ENCODE measurements around the gene PITPNM3. TPM values are rescaled to one million over a fixed set of nuclear protein-coding genes. Genes with fewer than 3 reads are reported as not detected.

Gene PITPNM3
- total RNA-seq, 1 donor from 2014 or later, result 2.8 TPM

- no peak overlapping the region for H3K27ac Mint-ChIP-seq
- H3K4me3 Mint-ChIP-seq (ENCODE audit: low read depth), result no peak overlapping the region
- no peak for TF ChIP-seq CTCF (IDR thresholded peaks at IDR 0.05; ENCODE audit: unreplicated experiment)
- H3K27me3 Mint-ChIP-seq, result peaks cover 39% of the 10 kb centered on the region
- no peaks in the 10 kb centered on the region for H3K36me3 Mint-ChIP-seq (ENCODE audit: insufficient read depth)
- H3K9me3 Mint-ChIP-seq (ENCODE audit: low read depth), result no peaks in the 10 kb centered on the region
- H3K4me1 Mint-ChIP-seq (ENCODE audit: low read depth), result peaks cover 3% of the 10 kb centered on the region
- DNase-seq (ENCODE audit: low spot score, unreplicated experiment), result no peak
Measured at GRCh38 chr17:6549384-6550036, 6.8 kb downstream of the PITPNM3 start.

GRCh38 chr17:6548578-6549330, 7.6 kb downstream of the PITPNM3 start:
- TF ChIP-seq CTCF (IDR thresholded peaks at IDR 0.05; ENCODE audit: unreplicated experiment), result no peak
- Mint-ChIP-seq H3K27me3 (peaks cover 32% of the 10 kb centered on the region), H3K4me3 (ENCODE audit: low read depth) (no peak overlapping the region), H3K27ac (peak overlapping the region; percentile 53), H3K4me1 (ENCODE audit: low read depth) (peaks cover 3% of the 10 kb centered on the region), H3K36me3 (ENCODE audit: insufficient read depth) (no peaks in the 10 kb centered on the region), H3K9me3 (ENCODE audit: low read depth) (no peaks in the 10 kb centered on the region)
- no peak for DNase-seq (ENCODE audit: low spot score, unreplicated experiment)

- no peaks in the 10 kb centered on the region for H3K9me3 Mint-ChIP-seq (ENCODE audit: low read depth)
- H3K4me3 Mint-ChIP-seq (ENCODE audit: low read depth), result no peak overlapping the region
- H3K27ac Mint-ChIP-seq, result no peak overlapping the region
- no peaks in the 10 kb centered on the region for H3K36me3 Mint-ChIP-seq (ENCODE audit: insufficient read depth)
- peaks cover 3% of the 10 kb centered on the region for H3K4me1 Mint-ChIP-seq (ENCODE audit: low read depth)
- TF ChIP-seq CTCF (IDR thresholded peaks at IDR 0.05; ENCODE audit: unreplicated experiment), result no peak
- DNase-seq (ENCODE audit: low spot score, unreplicated experiment), result no peak
- H3K27me3 Mint-ChIP-seq, result peaks cover 25% of the 10 kb centered on the region
Measured at GRCh38 chr17:6548034-6548433, 8.3 kb downstream of the PITPNM3 start.

GRCh38 chr17:6547336-6547735, 9.0 kb downstream of the PITPNM3 start:
- Mint-ChIP-seq H3K27ac (no peak overlapping the region), H3K9me3 (ENCODE audit: low read depth) (no peaks in the 10 kb centered on the region), H3K4me1 (ENCODE audit: low read depth) (peaks cover 3% of the 10 kb centered on the region), H3K27me3 (peaks cover 21% of the 10 kb centered on the region), H3K4me3 (ENCODE audit: low read depth) (no peak overlapping the region), H3K36me3 (ENCODE audit: insufficient read depth) (no peaks in the 10 kb centered on the region)
- no peak for TF ChIP-seq CTCF (IDR thresholded peaks at IDR 0.05; ENCODE audit: unreplicated experiment)
- no peak for DNase-seq (ENCODE audit: low spot score, unreplicated experiment)

GRCh38 chr17:6546069-6546718, 10.2 kb downstream of the PITPNM3 start:
- TF ChIP-seq CTCF (IDR thresholded peaks at IDR 0.05; ENCODE audit: unreplicated experiment), result no peak
- H3K4me1 Mint-ChIP-seq (ENCODE audit: low read depth), result peaks cover 3% of the 10 kb centered on the region
- H3K4me3 Mint-ChIP-seq (ENCODE audit: low read depth), result no peak overlapping the region
- H3K27me3 Mint-ChIP-seq, result peaks cover 20% of the 10 kb centered on the region
- DNase-seq (ENCODE audit: low spot score, unreplicated experiment), result no peak
- no peak overlapping the region for H3K27ac Mint-ChIP-seq
- H3K9me3 Mint-ChIP-seq (ENCODE audit: low read depth), result no peaks in the 10 kb centered on the region
- H3K36me3 Mint-ChIP-seq (ENCODE audit: insufficient read depth), result no peaks in the 10 kb centered on the region
